Astrocyte of the cerebellum (primary cell): ENCODE data around the gene DBN1.

Experiments used
- DNase-seq: peaks from one replicate; pipeline ENCODE4 v3.0.0-alpha.2; 2011; ENCODE audit warnings: low read depth
- H3K4me3 ChIP-seq: 2 replicates; pipeline ENCODE4 v1.5.1; 2011; ENCODE audit warnings: mild to moderate bottlenecking, low read depth, low read length, moderate library complexity
- CTCF ChIP-seq: IDR thresholded peaks from 2 replicates; pipeline ENCODE4 v1.5.1; 2012; ENCODE audit warnings: low read length, low read depth, moderate library complexity, mild to moderate bottlenecking; ENCODE audit errors: missing control alignments
- in situ Hi-C: cut with HindIII; loops from 2 replicates; pipeline ENCODE4 v1.10.0; 2017; ENCODE audit warnings: low sequenced_read_pairs

DBN1 gene

GRCh38 chr5:177427919-177428573 is 45.4 kb downstream of the DBN1 start:
- in situ Hi-C loops: no loop called here
- no peak for TF ChIP-seq CTCF
- H3K4me3 ChIP-seq: peak overlapping the region; percentile 75
- DNase-seq: no peak

- in situ Hi-C loops: no loop called here
These were observed 46.1 kb downstream of the DBN1 start for GRCh38 chr5:177427211-177427822.

GRCh38 chr5:177426566-177427210 is 46.7 kb downstream of the DBN1 start, which contains the start of gene GRK6:
GRK6 (plus strand) TSS chr5:177426676; CDS start chr5:177426846, 170 bp downstream.
- no peak for TF ChIP-seq CTCF
- H3K4me3 ChIP-seq: peak within 1 kb of the TSS; percentile 75
- in situ Hi-C loops: no loop called here
- DNase-seq: no peak

More at GRCh38 chr5:177427211-177427822, 46.1 kb downstream of the DBN1 start:
- no peak for DNase-seq
- peak overlapping the region; percentile 75 for H3K4me3 ChIP-seq
- TF ChIP-seq CTCF: no peak

- TF ChIP-seq CTCF: no peak
- DNase-seq: peak; percentile 100
- in situ Hi-C loops: no loop called here
- H3K4me3 ChIP-seq: peak overlapping the region; percentile 53
These were observed 47.5 kb downstream of the DBN1 start for GRCh38 chr5:177425801-177426565.

GRCh38 chr5:177425196-177425800 is 48.1 kb downstream of the DBN1 start:
- DNase-seq: no peak
- peak overlapping the region; percentile 53 for H3K4me3 ChIP-seq

More at GRCh38 chr5:177425196-177425800, 48.1 kb downstream of the DBN1 start:
- in situ Hi-C loops: no loop called here
- TF ChIP-seq CTCF: no peak
